H1 (cell line): Measurements from ENCODE around the gene MYO1A. TPM values are rescaled to one million over a fixed set of nuclear protein-coding genes. Genes with fewer than 3 reads are reported as not detected.

Source experiments
- CTCF ChIA-PET: fragments of 300-600 bp; sonication (Branson Sonifier 250); formaldehyde crosslinking; loops from one replicate; lab custom pipeline; 2021; ENCODE audit not compliant: partially characterized antibody; lab: Charles Lee
- POLR2A ChIA-PET: fragments of 300-600 bp; sonication (Branson Sonifier 250); formaldehyde crosslinking; loops from one replicate; lab custom pipeline; 2021; ENCODE audit warnings: inconsistent platforms; ENCODE audit not compliant: partially characterized antibody; lab: Charles Lee
- DNase-seq, 2 experiments: peaks; one replicate each; pipeline versions ENCODE4 v3.0.0 to v3.0.0-alpha.2; 2010 to 2022; ENCODE audit warnings: low spot score in 2 of 2, low read depth in 1 of 2, mixed read lengths in 1 of 2
- FAIRE-seq: peaks from 2 replicates; lab custom pipeline; 2011; peaks lifted over from hg19 to GRCh38; lab: Jason Lieb, UNC
- H2AFZ ChIP-seq: 2 replicates; pipeline ENCODE4 v1.8.1; 2012; ENCODE audit warnings: low read length, inconsistent platforms
- H2AK5ac ChIP-seq: 2 replicates; pipeline ENCODE4 v1.6.1; 2013; ENCODE audit warnings: low read depth, low read length
- H2BK120ac ChIP-seq: replicated peaks from 2 replicates; pipeline ENCODE3; 2013; ENCODE audit warnings: low read depth, low read length, inconsistent platforms
- H2BK12ac ChIP-seq: 2 replicates; pipeline ENCODE4 v1.6.1; 2013; ENCODE audit warnings: low read depth, low read length
- H2BK15ac ChIP-seq: 2 replicates; pipeline ENCODE4 v1.6.1; 2013; ENCODE audit warnings: low read length
- H2BK20ac ChIP-seq: 2 replicates; pipeline ENCODE4 v1.6.1; 2013; ENCODE audit warnings: low read length
- H2BK5ac ChIP-seq: 2 replicates; pipeline ENCODE4 v1.6.1; 2013; ENCODE audit warnings: low read depth, low read length
- H3K14ac ChIP-seq: 2 replicates; pipeline ENCODE4 v1.6.1; 2013; ENCODE audit warnings: inconsistent platforms; ENCODE audit not compliant: insufficient read length
- H3K18ac ChIP-seq: 2 replicates; pipeline ENCODE4 v1.6.1; 2013; ENCODE audit warnings: low read length; ENCODE audit errors: extremely low read depth
- H3K23ac ChIP-seq: 2 replicates; pipeline ENCODE4 v1.6.1; 2013; ENCODE audit warnings: inconsistent platforms; ENCODE audit not compliant: insufficient read length
- H3K23me2 ChIP-seq: 2 replicates; pipeline ENCODE4 v1.6.1; 2013; ENCODE audit warnings: low read depth, low read length
- H3K27ac ChIP-seq: 2 replicates; pipeline ENCODE4 v1.6.1; 2011; ENCODE audit warnings: low read depth, low read length, inconsistent platforms
- H3K27me3 ChIP-seq, 4 experiments: replicated peaks in 1 of 4; 1 replicate in 1 of 4; 2 replicates in 3 of 4; pipeline versions ENCODE4 v1.6.1 to v1.8.1; 2011 to 2013; ENCODE audit warnings: low read length in 3 of 4, mild to moderate bottlenecking in 3 of 4, inconsistent platforms in 2 of 4, mixed read lengths in 2 of 4, moderate library complexity in 1 of 4; ENCODE audit not compliant: control insufficient read depth in 3 of 4, insufficient read depth in 3 of 4; ENCODE audit errors: extremely low read depth in 1 of 4
- H3K36me3 ChIP-seq, 4 experiments: 2 replicates each; pipeline versions ENCODE4 v1.6.1 to v1.8.1; 2011 to 2013; ENCODE audit warnings: mild to moderate bottlenecking in 4 of 4, low read length in 3 of 4, moderate library complexity in 2 of 4, control low read depth in 1 of 4, inconsistent platforms in 1 of 4; ENCODE audit not compliant: insufficient read depth in 4 of 4, control insufficient read depth in 2 of 4
- H3K4ac ChIP-seq: replicated peaks from 2 replicates; pipeline ENCODE3; 2013; ENCODE audit warnings: low read length, low read depth, mixed read lengths, inconsistent platforms; ENCODE audit not compliant: insufficient read length
- H3K4me1 ChIP-seq, 4 experiments: replicated peaks in 1 of 4; 1 replicate in 1 of 4; 2 replicates in 3 of 4; pipeline versions ENCODE4 v1.6.1 to v1.8.1; 2011 to 2013; ENCODE audit warnings: low read length in 3 of 4, inconsistent platforms in 2 of 4, mixed read lengths in 1 of 4; ENCODE audit not compliant: insufficient read depth in 4 of 4, control insufficient read depth in 3 of 4
- H3K4me2 ChIP-seq, 2 experiments: 2 replicates each; pipeline versions ENCODE4 v1.6.1 to v1.8.1; 2011 to 2013; ENCODE audit warnings: low read depth in 2 of 2, low read length in 2 of 2, control low read depth in 1 of 2, inconsistent platforms in 1 of 2, mild to moderate bottlenecking in 1 of 2; ENCODE audit not compliant: insufficient read depth in 1 of 2
- H3K4me3 ChIP-seq, 4 experiments: fragments of 200-600, 300-600 bp in 1 of 4; sonication (generic), shearing (Covaris generic), sonication (Bioruptor Twin) in 1 of 4; 2 replicates each; pipeline versions ENCODE4 v1.5.1 to v1.8.1; 2011 to 2016; ENCODE audit warnings: low read length in 4 of 4, low read depth in 3 of 4, control low read depth in 2 of 4, inconsistent platforms in 2 of 4, mild to moderate bottlenecking in 2 of 4, mixed read lengths in 1 of 4, moderate library complexity in 1 of 4; ENCODE audit not compliant: insufficient read depth in 2 of 4; ENCODE audit errors: extremely low read depth in 1 of 4
- H3K56ac ChIP-seq: replicated peaks from 2 replicates; pipeline ENCODE3; 2013; ENCODE audit warnings: low read depth, mild to moderate bottlenecking, mixed read lengths, low read length, inconsistent platforms; ENCODE audit not compliant: insufficient read length
- H3K79me1 ChIP-seq: 2 replicates; pipeline ENCODE4 v1.6.1; 2013; ENCODE audit warnings: low read depth, low read length, control low read depth
- H3K79me2 ChIP-seq, 2 experiments: 2 replicates each; pipeline versions ENCODE4 v1.6.1 to v1.8.1; 2012 to 2013; ENCODE audit warnings: low read length in 2 of 2, mild to moderate bottlenecking in 2 of 2, inconsistent platforms in 1 of 2; ENCODE audit not compliant: insufficient read depth in 2 of 2, control insufficient read depth in 1 of 2
- H3K9ac ChIP-seq, 4 experiments: replicated peaks in 1 of 4; 1 replicate in 1 of 4; 2 replicates in 3 of 4; pipeline versions ENCODE4 v1.6.1 to v1.8.1; 2011 to 2013; ENCODE audit warnings: low read depth in 3 of 4, low read length in 3 of 4, control low read depth in 2 of 4, mild to moderate bottlenecking in 2 of 4, moderate library complexity in 2 of 4, inconsistent platforms in 1 of 4; ENCODE audit errors: extremely low read depth in 1 of 4
- H3K9me3 ChIP-seq, 2 experiments: 2 replicates each; pipeline versions ENCODE4 v1.6.1 to v1.8.1; 2012 to 2013; ENCODE audit warnings: mild to moderate bottlenecking in 2 of 2, moderate library complexity in 2 of 2, control low read depth in 1 of 2, inconsistent platforms in 1 of 2, low read depth in 1 of 2, low read length in 1 of 2, mixed read lengths in 1 of 2; ENCODE audit not compliant: insufficient read depth in 2 of 2
- H4K20me1 ChIP-seq, 2 experiments: replicated peaks in 1 of 2; 2 replicates each; pipeline versions ENCODE3 to v1.8.1; 2011 to 2013; ENCODE audit warnings: inconsistent platforms in 2 of 2, low read length in 2 of 2, mild to moderate bottlenecking in 1 of 2; ENCODE audit not compliant: insufficient read depth in 2 of 2, control insufficient read depth in 1 of 2
- H4K5ac ChIP-seq: 2 replicates; pipeline ENCODE4 v1.6.1; 2013; ENCODE audit warnings: low read length, low read depth, mixed read lengths, inconsistent platforms; ENCODE audit not compliant: insufficient read length
- H4K8ac ChIP-seq: 2 replicates; pipeline ENCODE4 v1.8.0; 2013; ENCODE audit warnings: mild to moderate bottlenecking, moderate library complexity, low read length, inconsistent platforms; ENCODE audit not compliant: insufficient read depth; ENCODE audit errors: extremely low read depth
- H4K91ac ChIP-seq: replicated peaks from 2 replicates; pipeline ENCODE3; 2013; ENCODE audit warnings: low read length, mixed read lengths, inconsistent platforms; ENCODE audit not compliant: insufficient read length
- CTCF ChIP-seq, 3 experiments: IDR thresholded peaks; 1 replicate in 2 of 3; 2 replicates in 1 of 3; pipeline versions ENCODE4 v1.5.1 to v1.6.1; 2011; ENCODE audit warnings: low read length in 3 of 3, mild to moderate bottlenecking in 3 of 3, inconsistent platforms in 2 of 3, low read depth in 1 of 3, moderate library complexity in 1 of 3; ENCODE audit not compliant: insufficient read depth in 1 of 3; ENCODE audit errors: control extremely low read depth in 1 of 3
- RBBP5 ChIP-seq: IDR thresholded peaks from 2 replicates; pipeline ENCODE4 v1.7.1; 2012; ENCODE audit warnings: low read depth, mild to moderate bottlenecking, inconsistent platforms, low read length, moderate library complexity, borderline replicate concordance
- WGBS, 2 experiments: shearing (Covaris generic) in 1 of 2; methylation state at CpG; one replicate each; pipeline versions ENCODE4 v1.1.6 to v1.1.7; 2013 to 2015; ENCODE audit warnings: low lambda C conversion rate in 2 of 2, mixed read lengths in 2 of 2, inconsistent platforms in 1 of 2, low coverage in 1 of 2, missing lambda C conversion rate in 1 of 2; ENCODE audit not compliant: insufficient replicate concordance in 2 of 2, insufficient coverage in 1 of 2, insufficient read length in 1 of 2; ENCODE audit errors: extremely low coverage in 1 of 2, missing lambda C conversion rate in 1 of 2; 5-methylcytosine and 5-hydroxymethylcytosine counted together
- polyA plus RNA-seq, 7 experiments: library from polyadenylated mRNA; depleted of rRNA in 3 of 7; stranded (reverse) in 5 of 7; unstranded in 2 of 7; fragments of >200 nt in 5 of 7; fragments of 200-250 nt in 2 of 7; gene quantifications; 1 replicate in 5 of 7; 2 replicates in 1 of 7; 4 replicates in 1 of 7; pipeline versions ENCODE4 v1.2.1 to v1.2.3, GENCODE V29; 2011 to 2013; ENCODE audit warnings: missing spikeins in 2 of 7, mixed read lengths in 2 of 7
- total RNA-seq: library from RNA; stranded (reverse); fragmentation: NEBNext Ultra II Directional; extraction: Animal tissue kit (Norgen Biotek cat#: 25700); gene quantifications from 2 replicates; pipeline ENCODE4 v1.2.1, GENCODE V29; 2021

Gene MYO1A
- total and polyA plus RNA-seq, 2 of the 8 experiments (the other 6 are each of a cell fraction or from before 2014, with no cell fraction given): 0.54 to 0.77 TPM

DNA sequence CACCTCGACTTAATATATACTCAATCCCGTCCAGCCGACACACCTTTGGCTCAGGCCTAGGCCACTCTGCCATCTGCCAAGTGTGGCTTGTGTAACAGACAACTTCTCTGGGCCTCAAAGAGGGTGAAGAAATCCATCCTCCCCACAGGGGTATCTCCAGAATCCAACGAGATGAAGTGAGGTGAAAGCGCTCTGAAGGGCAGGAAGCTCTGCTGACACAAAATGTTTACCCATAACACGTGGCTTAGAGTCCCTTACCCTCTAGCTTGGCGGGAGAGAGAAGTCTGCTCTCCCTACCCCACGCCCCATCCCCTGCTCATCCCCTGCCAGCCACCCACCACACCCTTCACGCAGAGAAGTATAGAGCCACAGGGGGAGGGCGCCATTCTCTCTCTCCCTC lies 56.6 kb downstream of the MYO1A start:
- Histone ChIP-seq H3K23me2 (no peaks in the 10 kb centered on the region), H2BK15ac (no peak overlapping the region), H3K4me1 (peaks cover 0 to 3% (median under 1%) of the 10 kb centered on the region in 4 experiments; a peak in 2 of 7 replicates), H3K18ac (no peak overlapping the region; the same call in 1 of the 2 replicates), H3K4ac (no peak overlapping the region), H2BK5ac (no peak overlapping the region), H4K8ac (no peak overlapping the region), H4K20me1 (peaks cover 0 to 2% of the 10 kb centered on the region in 2 experiments), H3K4me2 (no peak overlapping the region), H3K4me3 (no peak overlapping the region), H3K27me3 (no peaks in the 10 kb centered on the region), H3K79me1 (peaks cover 2% of the 10 kb centered on the region; the same call in 1 of the 2 replicates), H4K91ac (no peak overlapping the region), H2AFZ (no peak overlapping the region), H3K36me3 (no peaks in the 10 kb centered on the region; a peak in 1 of 8 replicates), H3K27ac (no peak overlapping the region), H3K14ac (no peak overlapping the region), H3K9ac (no peak overlapping the region), H2BK20ac (no peak overlapping the region), H2AK5ac (no peak overlapping the region), H4K5ac (no peak overlapping the region), H3K9me3 (no peaks in the 10 kb centered on the region), H3K56ac (no peak overlapping the region), H3K79me2 (peaks cover 0 to 4% of the 10 kb centered on the region in 2 experiments; a peak in 1 of 4 replicates), H2BK12ac (no peak overlapping the region), H3K23ac (no peak overlapping the region), H2BK120ac (no peak overlapping the region)
- 80% methylated on average over 8 of the region's 10 CpGs; no CpG with 5 or more reads in 1 of the 2 experiments for WGBS, 2 experiments
- FAIRE-seq (no peak), DNase-seq (peak in 1 of 2 experiments; percentile 37)
- ChIA-PET CTCF (interaction anchor here (0.7 to 5.5 kb wide), 12 partner anchors 10 to 239 kb away, joined by 3 to 59 read pairs (median 5); partner anchors contain the start of genes HSD17B6, STAT6 and ZBTB39), POLR2A (interaction anchor here (0.7 to 1.7 kb wide), 6 partner anchors 12 to 268 kb away, joined by 3 to 6 read pairs (median 4); partner anchors contain the start of gene NACA)
- TF ChIP-seq RBBP5: no peak
- peak in 1 of 3 experiments; percentile 1; a peak in 1 of 4 replicates for TF ChIP-seq CTCF (IDR thresholded peaks at IDR 0.05; ENCODE audit: control extremely low read depth in 1 of 3, insufficient read depth in 1 of 3, low read depth in 1 of 3, low read length in 3 of 3)
